GM18858 (cell line): ENCODE measurements around the gene CBLN3.
"Not testable (repeated sequence)": the region's sequence is repeated elsewhere in the genome, so short reads cannot be mapped to it uniquely, and the experiment has no call there.

Experiments
- ATAC-seq: cut with Tn5 transposase; IDR thresholded peaks from one replicate; pipeline ENCODE4 v1.9.1; 2021; ENCODE audit not compliant: unreplicated experiment

CBLN3 gene

DNA sequence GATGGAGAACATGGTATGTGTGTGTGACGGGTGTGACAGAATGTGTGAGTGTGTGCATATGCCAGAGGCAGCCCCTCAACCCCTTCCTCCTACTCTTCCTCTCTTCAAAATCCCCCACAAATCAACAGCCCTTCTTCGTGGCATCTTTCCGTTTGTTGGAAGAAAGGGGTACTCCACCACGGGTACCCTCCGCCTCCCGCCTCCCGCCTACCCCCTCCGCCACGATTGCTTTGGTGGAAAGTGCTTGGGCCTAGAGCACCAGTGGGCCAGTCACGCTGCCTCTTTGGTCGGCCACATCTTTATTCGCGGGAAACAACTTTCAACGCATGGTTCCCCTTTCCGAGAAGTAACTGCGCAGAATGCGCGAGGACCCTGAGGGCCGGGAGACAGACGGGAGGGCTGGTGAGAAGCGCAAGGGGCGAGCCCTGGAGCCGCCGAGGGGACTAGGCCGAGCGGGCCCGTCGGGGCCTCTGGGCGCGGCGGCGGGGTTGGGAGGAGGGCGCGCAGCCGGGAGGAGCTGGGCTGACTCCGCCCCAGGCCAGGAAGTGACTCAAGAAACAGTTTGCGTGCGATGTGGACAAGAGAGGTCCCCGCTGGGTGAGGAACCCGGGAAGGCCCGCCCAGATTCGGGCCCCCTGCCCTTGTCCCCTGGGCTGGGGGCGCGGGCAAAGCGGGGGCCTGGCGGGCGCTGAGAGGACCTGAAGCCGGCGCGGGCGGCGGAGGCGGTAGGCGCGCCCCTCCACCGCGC is at the start of gene CBLN3, which contains the start of gene KHNYN:
Gene CBLN3, minus strand, starts transcription at position 274 of the 748 bp plus-strand sequence. CDS start 614 bp downstream, outside the sequence.
Gene KHNYN, plus strand, starts transcription at position 560 of the 748 bp plus-strand sequence. CDS start 777 bp downstream, outside the sequence.
- ATAC-seq, result peak; percentile 84

DNA sequence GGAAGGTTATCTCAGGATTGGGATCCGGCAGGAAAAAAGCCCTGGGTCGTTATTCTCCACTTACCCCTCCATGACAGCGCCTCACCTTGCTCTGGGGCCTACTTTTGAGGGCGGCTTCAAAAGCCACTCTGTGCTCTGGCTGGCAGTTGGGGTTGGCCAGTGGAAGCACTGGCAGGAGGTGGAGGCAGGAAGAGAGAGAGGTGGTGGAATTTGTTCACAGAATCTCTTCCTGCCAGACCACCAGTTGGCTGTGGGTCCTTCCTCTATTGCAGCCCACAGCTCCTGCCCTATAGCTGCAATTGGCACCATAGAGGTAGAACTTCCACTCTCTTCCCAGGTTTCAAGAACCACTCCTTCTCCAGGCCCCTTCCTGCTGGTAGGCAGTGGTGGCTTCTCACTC is 45.8 kb upstream of the CBLN3 start:
- ATAC-seq, result no peak

DNA sequence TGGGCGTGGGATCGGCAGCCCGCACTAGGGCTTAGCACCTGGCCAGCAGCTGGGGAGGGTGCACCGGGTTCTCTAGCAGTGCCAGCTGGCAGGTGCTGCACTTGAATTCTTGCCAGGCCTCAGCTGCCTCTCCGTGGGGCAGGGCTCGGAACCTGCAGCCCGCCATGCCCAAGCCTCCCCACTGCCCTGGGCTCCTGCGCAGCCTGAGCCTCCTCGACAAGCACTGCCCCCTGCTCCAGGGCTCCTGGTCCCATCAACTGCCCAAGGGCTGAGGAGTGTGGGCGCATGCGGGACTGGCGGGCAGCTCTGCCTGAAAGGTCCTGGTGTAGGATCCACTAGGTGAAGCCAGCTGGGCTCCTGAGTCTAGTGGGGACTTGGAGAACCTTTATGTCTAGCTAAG is 43.7 kb upstream of the CBLN3 start:
- no peak for ATAC-seq

- not testable (repeated sequence) for ATAC-seq
These were observed 41.0 kb upstream of the CBLN3 start for GRCh38 chr14:24470450-24470849.

DNA sequence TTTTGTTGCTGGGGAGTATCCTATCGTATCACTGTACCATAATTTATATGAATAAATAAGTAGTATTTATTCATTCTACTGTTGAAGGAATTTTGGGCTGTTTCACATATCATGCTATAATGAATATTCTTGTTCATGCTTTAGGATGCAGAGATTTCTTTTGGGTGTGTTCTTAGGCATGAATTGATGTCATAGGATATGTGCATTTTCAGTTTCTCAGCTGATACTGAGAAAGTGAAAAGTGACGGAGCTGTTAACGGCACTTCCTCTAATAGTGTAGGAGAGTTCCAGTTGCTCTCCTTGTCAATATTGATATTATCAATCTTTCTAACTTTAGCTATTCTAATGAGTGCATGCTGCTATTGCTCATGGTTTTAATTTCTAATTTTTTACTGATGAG is 36.3 kb upstream of the CBLN3 start:
- no peak for ATAC-seq

DNA sequence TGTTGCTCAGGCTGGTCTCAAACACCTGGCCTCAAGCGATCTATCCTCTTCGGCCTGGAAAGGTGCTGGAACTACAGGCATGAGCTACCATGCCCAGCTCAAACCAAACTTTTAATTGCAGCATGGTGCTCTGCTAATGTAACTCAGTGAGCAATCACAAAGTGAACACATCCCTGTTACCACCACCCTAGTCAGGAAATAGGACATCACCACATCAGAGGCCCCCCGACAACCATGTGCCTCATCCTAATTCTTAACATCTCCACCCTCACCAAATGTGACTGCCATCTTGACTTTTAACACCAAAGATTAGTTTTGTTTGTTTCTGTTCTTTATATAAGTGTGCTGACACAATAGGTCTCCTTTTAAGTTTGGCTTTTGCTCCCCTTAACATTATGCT is 35.9 kb upstream of the CBLN3 start:
- ATAC-seq, result no peak

- ATAC-seq, result no peak
These were observed 34.7 kb upstream of the CBLN3 start for GRCh38 chr14:24463884-24464785.

DNA sequence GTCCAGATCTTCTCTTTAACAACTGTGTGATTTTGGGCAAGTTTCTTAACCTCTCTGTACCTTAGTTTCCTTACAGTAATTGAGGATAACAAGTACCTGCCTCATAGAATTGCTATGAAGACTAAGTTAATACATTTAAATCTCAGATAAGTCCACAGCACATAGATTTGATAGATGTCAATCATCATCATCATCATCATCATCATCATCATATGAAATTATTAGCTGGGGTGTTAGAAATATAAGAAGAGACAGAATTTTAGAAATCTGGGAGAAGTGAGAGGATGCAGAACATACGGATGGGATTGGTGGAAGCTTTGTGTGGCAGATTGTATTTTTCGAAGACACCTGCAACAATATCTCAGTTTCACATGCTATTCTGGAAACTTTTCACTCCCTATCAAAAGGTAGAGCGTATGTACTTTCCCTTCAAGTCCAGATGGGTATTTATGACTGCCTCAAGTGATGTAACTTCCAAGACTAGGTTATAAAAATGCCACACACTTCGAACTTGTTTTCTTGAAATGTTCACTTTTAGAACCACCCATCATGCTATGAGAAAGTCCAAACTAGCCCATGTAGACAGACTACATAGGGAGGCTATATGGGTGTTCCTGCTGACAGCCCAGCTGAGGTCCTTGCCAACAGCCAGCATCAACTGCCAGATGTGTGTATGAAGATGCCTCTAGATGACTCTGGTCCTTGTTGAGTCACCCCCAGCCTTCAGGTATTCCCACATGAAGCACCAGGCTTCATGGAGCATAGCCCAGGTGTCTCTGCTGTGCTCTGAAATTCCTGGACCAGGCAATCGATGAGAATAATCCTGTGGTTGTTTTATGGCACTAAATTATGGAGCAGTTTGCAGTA is 33.8 kb upstream of the CBLN3 start:
- no peak for ATAC-seq

- ATAC-seq, result no peak
These were observed 31.9 kb upstream of the CBLN3 start for GRCh38 chr14:24461336-24461735.

GRCh38 chr14:24459331-24459730 is 29.9 kb upstream of the CBLN3 start:
- no peak for ATAC-seq

GRCh38 chr14:24458736-24459135 is 29.3 kb upstream of the CBLN3 start:
- ATAC-seq, result no peak

DNA sequence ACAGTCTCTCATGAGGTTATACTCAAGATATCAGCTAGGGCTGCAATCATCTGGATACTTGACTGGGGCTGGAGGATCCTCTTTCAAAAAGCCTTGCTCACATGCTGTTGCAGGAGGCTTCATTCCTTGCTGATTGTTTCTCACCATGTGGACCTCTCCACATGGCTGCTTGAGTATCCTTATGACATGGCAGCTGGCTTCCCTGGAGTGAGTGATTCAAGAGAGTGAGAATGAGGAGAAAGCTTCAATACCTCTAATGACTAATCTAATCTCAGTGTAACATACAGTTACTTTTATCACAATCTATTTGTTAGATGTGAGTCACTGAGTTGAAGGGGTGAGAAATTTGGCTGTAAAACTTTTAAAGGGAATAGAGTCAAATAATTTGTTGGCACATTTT is 27.5 kb upstream of the CBLN3 start:
- no peak for ATAC-seq

GRCh38 chr14:24450828-24451227 is 21.4 kb upstream of the CBLN3 start:
- not testable (repeated sequence) for ATAC-seq

GRCh38 chr14:24443053-24443665 is 13.7 kb upstream of the CBLN3 start:
- ATAC-seq, result no peak

DNA sequence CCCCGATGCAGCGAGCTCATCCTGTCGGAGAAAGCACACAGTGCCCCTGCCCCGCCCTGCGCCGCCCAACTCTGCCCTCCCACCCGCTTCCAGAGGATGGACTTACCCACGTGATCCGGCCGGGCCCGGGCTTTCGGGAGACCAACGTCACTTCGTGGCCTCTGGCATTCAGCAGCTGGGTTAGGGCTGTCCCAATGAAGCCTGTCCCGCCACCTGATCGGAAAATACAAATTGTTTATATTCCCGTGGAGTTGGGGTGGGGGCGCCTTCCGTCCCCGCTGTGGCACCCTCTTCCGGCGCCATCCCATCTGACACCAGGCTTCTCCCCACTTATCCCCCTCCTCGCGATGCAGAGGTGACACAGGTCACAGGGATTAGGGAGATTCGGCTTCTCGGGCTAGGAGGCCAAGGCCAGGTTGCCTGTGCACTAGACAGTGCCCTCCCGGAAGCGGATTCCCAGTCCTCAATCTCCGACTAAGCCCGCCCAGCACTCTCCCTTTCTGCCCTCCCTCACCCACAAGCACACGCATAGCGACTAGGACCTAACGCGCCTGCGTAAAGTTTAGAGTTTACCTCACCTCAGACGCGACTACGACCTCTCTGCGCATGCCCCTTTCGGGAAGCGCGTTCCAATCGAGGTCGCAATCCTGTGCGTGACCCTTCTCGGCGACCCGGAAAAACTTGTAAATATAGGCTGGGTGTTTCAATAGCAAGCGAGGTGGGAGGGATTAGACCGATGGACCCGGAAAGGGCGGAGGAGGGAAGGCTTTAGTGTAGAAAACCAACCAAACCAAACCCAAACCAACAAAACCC is 13.0 kb upstream of the CBLN3 start, which contains the start of gene SDR39U1:
Gene SDR39U1, minus strand, starts transcription at position 537 of the 813 bp plus-strand sequence. Its CDS starts 7 bp downstream, at position 530.
- ATAC-seq, result peak; percentile 83

DNA sequence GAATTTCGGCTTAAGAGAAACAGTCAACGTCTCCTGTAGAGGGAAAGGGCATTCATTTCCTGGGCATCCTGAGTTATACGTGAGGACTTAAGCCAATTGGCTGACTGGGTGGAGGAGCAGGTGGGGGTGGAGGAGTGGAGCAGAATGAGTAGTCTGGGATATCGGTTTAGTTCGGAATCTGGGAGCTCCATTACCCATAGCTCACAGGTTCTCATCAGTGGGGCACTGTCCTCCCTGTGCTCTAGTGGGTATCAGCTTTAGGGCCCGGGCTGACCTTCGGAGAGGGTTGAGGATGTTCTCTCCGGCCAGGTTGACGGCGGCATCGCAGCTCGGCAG is 12.4 kb upstream of the CBLN3 start:
- ATAC-seq, result no peak

DNA sequence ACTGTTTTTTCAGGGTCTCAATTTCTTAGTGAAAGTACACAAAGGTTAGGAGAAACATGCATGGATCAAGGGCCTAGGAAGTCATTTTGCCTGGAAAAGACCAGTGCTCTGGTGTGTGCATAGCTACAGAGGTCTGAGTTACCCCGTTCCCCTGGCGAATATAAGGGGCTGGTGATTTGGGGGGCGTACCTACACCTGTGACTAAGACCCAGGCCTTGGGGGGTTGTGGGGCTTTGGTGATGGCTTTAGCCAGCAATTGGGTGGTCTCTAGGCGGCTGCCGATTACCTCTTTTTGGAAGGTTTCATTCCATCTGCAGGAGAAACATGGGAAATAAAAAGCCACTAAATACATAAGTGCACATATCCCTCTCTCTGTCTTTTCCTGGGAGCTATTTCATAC is 12.0 kb upstream of the CBLN3 start:
- ATAC-seq, result no peak

DNA sequence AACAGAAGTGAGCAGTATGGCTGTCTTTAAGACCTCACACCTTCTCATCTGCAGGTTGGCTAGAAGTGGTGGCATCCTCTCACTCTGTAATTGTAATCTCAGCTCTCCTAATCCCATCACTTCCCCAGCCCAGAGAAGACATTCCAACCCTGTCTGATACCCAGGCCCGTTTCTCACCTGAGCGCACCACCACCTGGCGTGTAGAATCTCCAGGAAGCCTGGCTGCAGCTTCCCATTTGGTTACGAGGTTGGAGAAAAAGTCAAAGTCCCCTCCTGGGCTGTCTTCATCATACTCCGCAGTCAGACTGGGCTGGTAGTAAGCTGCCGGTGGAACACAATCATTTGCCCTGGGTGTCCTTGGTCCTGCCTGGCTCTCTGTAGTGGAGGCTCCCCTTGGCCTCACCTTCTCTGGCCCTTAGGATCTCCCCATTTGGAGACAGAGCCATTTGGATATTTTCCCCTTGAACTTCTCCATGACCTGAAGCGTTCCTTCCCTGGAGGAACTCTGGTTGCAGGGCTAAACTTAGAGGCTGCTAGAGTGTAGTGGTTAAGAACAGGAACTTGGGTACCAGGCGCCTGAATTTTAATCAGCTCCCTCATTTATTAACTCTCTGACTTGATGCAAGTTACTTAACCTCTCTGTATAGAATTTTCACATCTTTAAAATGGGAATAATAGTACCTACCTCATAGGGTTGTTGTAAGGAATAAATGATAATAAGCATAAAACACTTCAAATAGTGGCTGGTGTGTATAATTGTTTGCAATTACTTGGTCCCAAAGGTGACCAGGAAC is 11.3 kb upstream of the CBLN3 start:
- ATAC-seq, result no peak
